GM18507 (cell line): Measurements from ENCODE around the gene RASGRF2.
A peak's percentile ranks its signal among the peaks of the same experiment; 100 is the strongest.

Experiments used
- DNase-seq: peaks from one replicate; pipeline ENCODE4 v3.0.0; 2011; ENCODE audit warnings: low read depth; ENCODE audit not compliant: insufficient read length; ENCODE audit errors: extremely low spot score
- FAIRE-seq: peaks from 2 replicates; lab custom pipeline; 2011; peaks lifted over from hg19 to GRCh38; lab: Jason Lieb, UNC

Gene RASGRF2

DNA sequence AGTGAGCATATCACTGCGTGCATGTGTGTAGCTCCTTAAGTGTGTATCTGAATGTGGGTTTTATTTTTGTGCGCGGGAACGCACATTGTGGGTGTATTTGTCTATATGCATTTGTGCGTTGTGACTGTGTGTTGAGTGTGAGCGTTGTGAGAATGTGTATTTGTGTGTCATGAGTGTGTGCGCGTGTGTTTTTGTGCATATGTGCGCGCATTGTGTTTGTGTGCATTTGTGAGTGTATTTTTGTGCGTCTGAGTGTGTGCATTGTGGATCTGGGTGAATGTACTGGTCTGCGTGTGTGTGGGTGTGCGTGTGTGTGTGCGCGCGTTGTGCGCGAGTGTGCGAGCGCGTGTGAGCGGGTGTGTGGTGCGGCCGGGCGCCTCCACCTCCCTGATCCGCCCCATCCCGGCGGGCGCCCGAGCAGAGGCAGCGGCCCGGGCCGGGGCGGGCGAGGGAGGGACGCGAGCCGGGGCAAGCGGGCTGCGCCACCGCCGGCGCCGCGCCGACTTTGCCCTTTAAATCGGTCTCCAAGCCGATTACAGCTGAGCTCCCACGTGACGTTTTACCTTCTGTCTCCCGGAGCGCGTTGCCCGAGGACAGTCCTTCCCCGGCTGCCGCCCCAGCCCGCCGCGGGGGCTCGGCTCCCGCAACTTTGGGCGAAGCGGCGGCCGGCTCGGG is at the start of gene RASGRF2:
Gene RASGRF2, plus strand, starts transcription at position 596 of the 675 bp plus-strand sequence. CDS start 376 bp downstream, outside the sequence.
- FAIRE-seq (no peak), DNase-seq (no peak)

DNA sequence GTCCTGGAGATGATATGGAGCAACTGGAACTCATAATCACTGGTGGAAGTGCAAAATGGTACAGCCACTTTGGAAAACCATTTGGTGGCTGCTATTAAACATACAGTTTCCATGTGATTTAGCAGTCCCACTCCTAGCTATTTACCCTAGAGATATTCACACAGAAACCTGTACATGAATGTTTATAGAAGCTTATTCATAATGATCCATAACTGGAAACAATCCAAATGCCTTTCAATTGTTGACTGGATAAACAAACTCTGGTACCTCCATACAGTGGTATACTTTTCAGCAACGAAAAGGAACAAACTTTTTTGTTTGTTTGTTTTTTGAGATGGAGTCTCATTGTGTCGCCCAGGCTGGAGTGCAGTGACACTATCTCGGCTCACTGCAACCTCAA is 47.7 kb upstream of the RASGRF2 start:
- no peak for FAIRE-seq
- no peak for DNase-seq

GRCh38 chr5:80915716-80916115 is 44.4 kb upstream of the RASGRF2 start:
- no peak for DNase-seq
- FAIRE-seq: no peak

DNA sequence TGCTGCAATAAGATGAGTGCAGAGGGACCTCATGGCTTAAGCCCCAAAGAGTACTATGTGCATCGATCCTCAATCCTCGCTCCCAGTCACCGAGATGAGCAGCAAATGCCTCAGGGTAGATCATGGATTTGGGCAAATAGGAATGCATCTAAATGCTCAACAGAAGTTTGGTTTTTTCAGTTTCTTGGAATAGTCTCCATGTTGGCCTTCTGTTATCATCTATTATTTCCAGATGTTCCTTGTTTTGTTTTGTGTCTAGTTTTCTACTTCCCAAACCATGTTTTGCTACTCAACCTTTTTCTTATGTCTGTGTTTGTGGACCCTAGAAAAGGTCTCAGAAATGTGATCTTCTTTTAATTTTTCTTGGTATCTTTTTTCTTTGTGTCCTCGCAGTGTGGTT is 43.5 kb upstream of the RASGRF2 start:
- DNase-seq: no peak
- FAIRE-seq: no peak

- FAIRE-seq (peak; percentile 12), DNase-seq (no peak)
These were observed 42.5 kb upstream of the RASGRF2 start for GRCh38 chr5:80917631-80918030.

GRCh38 chr5:80919678-80920196 is 40.4 kb upstream of the RASGRF2 start:
- DNase-seq: no peak
- no peak for FAIRE-seq

- no peak for FAIRE-seq
These were observed 39.8 kb upstream of the RASGRF2 start for GRCh38 chr5:80920333-80920732.

DNA sequence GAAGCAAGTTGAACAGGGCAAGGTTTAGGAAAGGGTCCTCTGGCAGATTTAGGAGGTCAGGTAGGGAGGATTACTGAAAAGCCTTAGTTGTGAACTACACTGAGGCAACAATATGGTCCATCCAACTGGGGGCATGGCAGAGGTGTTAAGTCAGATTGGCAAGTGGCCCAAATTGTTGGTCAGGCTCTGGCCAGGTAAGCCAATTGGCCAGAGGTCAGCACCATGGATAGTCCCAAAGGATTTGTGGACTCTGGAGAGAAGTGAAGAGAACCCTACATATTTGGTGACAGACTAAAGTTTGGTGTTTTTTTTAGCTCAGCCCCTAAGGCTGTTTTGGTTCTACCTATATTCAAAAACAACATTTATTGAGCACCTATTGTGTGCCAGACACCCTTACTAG is 39.1 kb upstream of the RASGRF2 start:
- no peak for FAIRE-seq
- no peak for DNase-seq

More at GRCh38 chr5:80920333-80920732, 39.8 kb upstream of the RASGRF2 start:
- DNase-seq: no peak

- FAIRE-seq (no peak), DNase-seq (no peak)
These were observed 34.2 kb upstream of the RASGRF2 start for GRCh38 chr5:80925931-80926330.

GRCh38 chr5:80926536-80926935 is 33.6 kb upstream of the RASGRF2 start:
- FAIRE-seq: no peak
- no peak for DNase-seq

GRCh38 chr5:80926979-80927656 is 33.0 kb upstream of the RASGRF2 start:
- no peak for FAIRE-seq
- DNase-seq: no peak

DNA sequence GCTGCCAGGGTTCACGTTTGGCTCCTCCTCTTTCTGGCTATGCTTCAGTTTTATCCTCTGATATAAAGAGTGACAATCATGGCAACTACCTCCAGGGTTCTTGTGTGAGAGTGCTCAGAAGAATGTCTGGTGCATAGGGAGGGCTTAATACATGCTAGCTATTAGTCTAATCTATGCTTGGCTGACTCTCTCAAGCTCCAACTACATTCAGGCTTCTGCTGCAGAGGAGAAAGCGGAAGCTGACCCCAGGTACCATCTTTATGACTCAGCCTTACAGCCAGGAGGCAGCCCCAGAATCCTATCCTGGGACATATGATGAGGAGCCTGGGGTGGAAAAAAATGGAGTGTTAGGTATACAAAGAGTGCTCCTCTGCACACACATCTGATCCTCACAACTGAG is 32.1 kb upstream of the RASGRF2 start:
- FAIRE-seq: no peak
- no peak for DNase-seq

GRCh38 chr5:80930940-80931339 is 29.2 kb upstream of the RASGRF2 start:
- DNase-seq (no peak), FAIRE-seq (no peak)

DNA sequence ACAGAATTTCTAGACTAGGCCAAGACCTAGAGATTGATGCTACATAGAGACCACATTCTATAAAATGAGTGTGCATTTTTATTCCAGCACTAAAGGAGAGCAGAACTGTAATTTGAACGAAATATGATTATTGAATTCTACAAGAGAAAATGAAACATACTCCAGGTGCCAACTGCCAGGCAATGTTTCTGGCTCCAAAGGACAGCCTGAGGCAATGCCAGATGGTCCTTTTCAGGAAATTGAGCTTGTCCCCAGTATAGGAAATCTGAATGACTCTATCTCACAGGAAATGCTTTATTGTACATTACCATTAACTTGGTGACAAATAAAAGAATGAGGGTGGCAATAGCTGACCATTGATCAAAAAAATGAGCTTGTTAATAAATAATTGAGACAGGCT is 28.8 kb upstream of the RASGRF2 start:
- no peak for DNase-seq

DNA sequence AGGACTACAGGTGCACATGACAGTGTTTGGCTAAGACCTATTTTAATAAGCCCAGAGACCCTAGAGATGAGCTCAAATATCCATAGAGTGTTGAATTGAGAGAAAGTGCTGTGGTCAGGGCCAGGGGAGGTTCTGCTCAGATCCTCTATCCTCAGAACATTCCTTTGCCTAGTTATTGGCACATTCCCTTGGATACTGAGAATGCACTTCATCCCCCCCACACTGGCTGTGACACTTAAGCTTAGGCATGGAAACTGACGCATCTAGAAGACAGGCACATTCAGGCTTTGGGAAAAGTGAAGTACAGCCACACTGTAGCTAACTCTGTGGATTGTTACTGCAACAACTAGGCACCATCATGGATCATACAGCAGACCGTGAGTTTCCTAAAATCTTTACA is 27.1 kb upstream of the RASGRF2 start:
- DNase-seq (no peak), FAIRE-seq (no peak)

More for the DNA sequence above, 28.8 kb upstream of the RASGRF2 start:
- no peak for FAIRE-seq

- FAIRE-seq (no peak), DNase-seq (no peak)
These were observed 25.4 kb upstream of the RASGRF2 start for GRCh38 chr5:80934751-80935150.

DNA sequence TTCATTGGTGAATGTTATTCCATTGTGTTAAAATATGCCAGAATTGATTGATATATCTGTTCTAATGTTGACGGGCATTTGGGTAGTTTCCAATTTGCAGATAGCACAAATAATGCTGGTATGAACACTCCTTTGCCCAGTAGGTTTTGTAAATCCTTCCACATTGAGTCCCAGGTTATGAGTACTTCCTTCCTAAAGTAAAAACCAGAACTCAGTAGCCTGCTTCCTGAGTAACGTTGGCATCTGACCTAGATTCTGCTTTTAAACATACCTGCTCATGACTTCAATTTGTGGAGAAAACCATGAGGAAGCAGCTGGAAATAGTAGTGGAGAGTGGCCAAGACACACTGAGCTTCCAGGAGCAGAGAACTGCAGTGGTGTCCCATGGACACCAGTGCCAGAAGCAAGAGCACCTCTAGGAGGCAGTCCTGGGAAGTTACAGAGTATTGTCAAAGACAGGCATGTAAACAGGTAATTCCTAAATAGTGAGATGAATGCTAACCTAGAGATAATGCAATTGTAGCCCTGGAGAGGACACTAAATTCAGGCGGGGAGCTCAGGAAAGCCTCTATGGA is 24.3 kb upstream of the RASGRF2 start:
- no peak for FAIRE-seq
- no peak for DNase-seq

DNA sequence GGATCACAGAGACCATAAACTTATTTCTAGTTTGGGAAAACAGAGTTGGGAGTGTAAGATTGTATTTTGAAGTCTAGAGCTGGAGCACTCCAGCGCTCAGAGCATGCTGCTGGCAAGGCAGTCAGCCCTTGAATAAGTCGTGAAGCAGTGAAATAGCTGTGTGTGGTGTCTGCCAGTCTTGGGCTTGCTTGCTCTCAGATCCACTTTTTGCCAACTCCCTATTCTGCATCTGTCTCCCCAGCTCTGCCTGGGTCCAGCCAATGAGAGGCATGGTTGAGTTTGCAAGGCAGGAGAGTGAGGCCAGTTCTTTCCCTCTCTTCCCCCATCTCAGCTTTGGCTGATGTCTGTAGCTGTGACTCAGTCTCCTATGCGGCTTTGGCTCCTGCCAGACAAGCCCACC is 23.3 kb upstream of the RASGRF2 start:
- DNase-seq (no peak), FAIRE-seq (no peak)

GRCh38 chr5:80937584-80938356 is 22.4 kb upstream of the RASGRF2 start:
- DNase-seq: no peak
- FAIRE-seq: no peak

- FAIRE-seq (no peak), DNase-seq (no peak)
These were observed 18.7 kb upstream of the RASGRF2 start for GRCh38 chr5:80941496-80941895.
